ENCODE measurements around the gene APOBEC3G.

The APOBEC3G gene

DNA sequence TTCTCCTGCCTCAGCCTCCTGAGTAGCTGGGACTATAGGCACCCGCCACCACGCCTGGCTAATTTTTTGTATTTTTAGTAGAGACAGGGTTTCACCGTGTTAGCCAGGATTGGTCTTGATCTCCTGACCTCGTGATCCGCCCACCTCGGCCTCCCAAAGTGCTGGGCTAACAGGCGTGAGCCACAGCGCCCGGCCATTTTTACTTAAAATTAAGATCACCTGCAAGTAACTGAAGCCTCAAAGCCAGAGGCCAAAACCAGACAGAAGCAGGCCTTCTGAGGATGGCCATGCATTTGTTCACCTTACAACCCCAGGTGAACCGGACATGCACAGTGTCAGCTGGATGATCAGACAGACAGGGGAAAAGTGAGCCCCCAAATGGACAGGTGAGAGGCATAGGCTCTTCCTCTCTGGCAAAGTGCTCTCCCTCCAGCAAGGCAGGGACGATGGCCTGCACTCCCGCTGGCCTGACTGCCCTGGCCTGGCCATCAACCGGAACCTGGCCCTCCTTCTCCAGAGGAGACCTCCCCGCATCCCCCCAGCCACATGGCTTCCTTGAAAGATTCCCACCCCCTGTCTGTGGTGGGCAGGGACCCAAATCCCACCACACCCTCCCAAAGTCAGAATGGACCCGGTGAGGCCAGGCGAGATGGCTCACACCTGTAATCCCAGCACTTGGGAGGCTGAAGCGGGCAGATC is 45.8 kb downstream of the APOBEC3G start:
- H3K4me2 ChIP-seq (ENCODE audit: low read length, poor library complexity, severe bottlenecking) = no peak overlapping the region
- no peaks in the 10 kb centered on the region for H3K9me3 ChIP-seq (ENCODE audit: control insufficient read depth, low read length)
- no peak overlapping the region for H4K8ac ChIP-seq (ENCODE audit: low read length)
- H3K36me3 ChIP-seq (ENCODE audit: control insufficient read depth in 1 of 2, insufficient read depth in 2 of 2, low read depth in 1 of 2, low read length in 2 of 2) = no peaks in the 10 kb centered on the region
- no peak overlapping the region for H3K4me3 ChIP-seq (ENCODE audit: insufficient read depth in 1 of 2, low read depth in 1 of 2, low read length in 2 of 2)
- peaks cover 6 to 13% of the 10 kb centered on the region in 2 experiments for H3K27me3 ChIP-seq (ENCODE audit: control insufficient read depth in 1 of 2, insufficient read depth in 1 of 2, low read length in 2 of 2)
- no peak overlapping the region for H3K9ac ChIP-seq (ENCODE audit: low read length)
- no peak overlapping the region for H2BK5ac ChIP-seq (ENCODE audit: low read depth, low read length, poor library complexity, severe bottlenecking)
- no peak overlapping the region for H3K18ac ChIP-seq (ENCODE audit: low read depth in 1 of 2, low read length in 2 of 2)
- H3K4ac ChIP-seq (ENCODE audit: low read depth in 1 of 2, low read length in 2 of 2) = no peak overlapping the region
- H2BK15ac ChIP-seq (ENCODE audit: low read depth, poor library complexity, severe bottlenecking) = no peak overlapping the region
- H3K14ac ChIP-seq (ENCODE audit: low read length in 2 of 2) = no peak overlapping the region
- DNase-seq = no peak
- no peak overlapping the region for H2BK12ac ChIP-seq (ENCODE audit: low read length in 2 of 2)
- H2AFZ ChIP-seq (ENCODE audit: low read depth, low read length) = no peak overlapping the region
- no peak overlapping the region for H3K27ac ChIP-seq (ENCODE audit: low read length, poor library complexity, severe bottlenecking)
- H3K4me1 ChIP-seq (ENCODE audit: control insufficient read depth, insufficient read depth, low read depth, low read length) = peaks cover 7% of the 10 kb centered on the region
- WGBS = 95% methylated on average over 15 of the region's 17 CpGs
- H3K23ac ChIP-seq (ENCODE audit: low read length in 2 of 2) = no peak overlapping the region
- H2AK5ac ChIP-seq (ENCODE audit: low read length, severe bottlenecking) = no peak overlapping the region
- no peak overlapping the region for H4K91ac ChIP-seq (ENCODE audit: low read length)
- no peaks in the 10 kb centered on the region for H3K79me1 ChIP-seq (replicated peaks; ENCODE audit: low read length, poor library complexity, severe bottlenecking)
- no peak overlapping the region for H2BK120ac ChIP-seq (ENCODE audit: low read depth, low read length)

DNA sequence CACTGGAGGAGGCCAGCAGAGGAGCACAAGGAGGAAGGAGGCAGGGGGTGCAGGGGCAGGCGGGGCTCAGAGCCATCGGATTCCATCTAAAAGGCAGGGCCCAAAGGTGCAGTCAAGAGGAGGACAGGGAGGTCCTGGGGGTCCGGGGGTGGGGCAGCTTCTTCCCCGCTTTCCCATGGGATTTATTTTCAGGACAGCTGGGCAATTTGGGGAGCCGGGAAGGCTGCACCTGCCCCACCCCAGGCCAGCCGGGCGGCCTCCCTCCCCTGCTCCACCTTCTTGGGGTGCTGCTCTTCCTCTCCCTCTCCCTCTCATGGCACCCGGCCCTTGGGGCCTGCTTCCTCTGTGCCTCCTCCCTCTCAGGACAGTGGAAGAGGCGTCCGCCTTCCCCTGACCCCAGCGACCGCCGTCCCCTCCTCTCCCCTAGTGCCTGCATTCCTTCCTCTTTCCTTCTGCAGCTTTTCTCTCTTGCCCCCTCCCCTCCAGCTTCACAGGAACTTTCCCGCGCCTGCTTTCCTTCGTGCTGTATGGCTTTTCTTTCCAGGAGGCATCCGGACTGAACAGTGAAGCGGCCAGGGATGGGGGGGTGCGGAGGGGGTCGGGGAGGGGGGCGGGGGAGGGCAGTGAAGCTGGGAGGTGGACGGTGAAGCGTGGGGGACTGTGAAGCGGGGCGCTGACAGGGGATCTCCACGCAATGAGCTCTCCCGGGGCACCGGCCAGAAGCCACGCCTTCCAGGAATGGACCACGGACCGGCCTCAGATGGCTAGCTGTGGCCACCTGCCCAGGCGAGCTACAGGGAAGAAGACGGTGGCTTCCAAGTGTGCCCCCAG is 46.9 kb downstream of the APOBEC3G start:
- Histone ChIP-seq H3K4me1 (ENCODE audit: control insufficient read depth, insufficient read depth, low read depth, low read length) (peaks cover 4% of the 10 kb centered on the region), H3K23ac (ENCODE audit: low read length in 2 of 2) (no peak overlapping the region), H2BK5ac (ENCODE audit: low read depth, low read length, poor library complexity, severe bottlenecking) (no peak overlapping the region), H3K9ac (ENCODE audit: low read length) (no peak overlapping the region), H3K4me2 (ENCODE audit: low read length, poor library complexity, severe bottlenecking) (peak overlapping the region; percentile 0), H3K18ac (ENCODE audit: low read depth in 1 of 2, low read length in 2 of 2) (no peak overlapping the region), H3K79me1 (replicated peaks; ENCODE audit: low read length, poor library complexity, severe bottlenecking) (no peaks in the 10 kb centered on the region), H2BK120ac (ENCODE audit: low read depth, low read length) (no peak overlapping the region), H2BK15ac (ENCODE audit: low read depth, poor library complexity, severe bottlenecking) (no peak overlapping the region), H2AK5ac (ENCODE audit: low read length, severe bottlenecking) (no peak overlapping the region), H4K91ac (ENCODE audit: low read length) (no peak overlapping the region), H2AFZ (ENCODE audit: low read depth, low read length) (no peak overlapping the region), H3K27me3 (ENCODE audit: control insufficient read depth in 1 of 2, insufficient read depth in 1 of 2, low read length in 2 of 2) (peaks cover 6 to 11% of the 10 kb centered on the region in 2 experiments), H3K36me3 (ENCODE audit: control insufficient read depth in 1 of 2, insufficient read depth in 2 of 2, low read depth in 1 of 2, low read length in 2 of 2) (no peaks in the 10 kb centered on the region), H3K4ac (ENCODE audit: low read depth in 1 of 2, low read length in 2 of 2) (no peak overlapping the region), H3K9me3 (ENCODE audit: control insufficient read depth, low read length) (no peaks in the 10 kb centered on the region), H3K27ac (ENCODE audit: low read length, poor library complexity, severe bottlenecking) (no peak overlapping the region), H3K4me3 (ENCODE audit: insufficient read depth in 1 of 2, low read depth in 1 of 2, low read length in 2 of 2) (no peak overlapping the region), H3K14ac (ENCODE audit: low read length in 2 of 2) (no peak overlapping the region), H4K8ac (ENCODE audit: low read length) (no peak overlapping the region), H2BK12ac (ENCODE audit: low read length in 2 of 2) (no peak overlapping the region)
- no peak for DNase-seq
- WGBS = 37% methylated on average over 26 of the region's 33 CpGs

DNA sequence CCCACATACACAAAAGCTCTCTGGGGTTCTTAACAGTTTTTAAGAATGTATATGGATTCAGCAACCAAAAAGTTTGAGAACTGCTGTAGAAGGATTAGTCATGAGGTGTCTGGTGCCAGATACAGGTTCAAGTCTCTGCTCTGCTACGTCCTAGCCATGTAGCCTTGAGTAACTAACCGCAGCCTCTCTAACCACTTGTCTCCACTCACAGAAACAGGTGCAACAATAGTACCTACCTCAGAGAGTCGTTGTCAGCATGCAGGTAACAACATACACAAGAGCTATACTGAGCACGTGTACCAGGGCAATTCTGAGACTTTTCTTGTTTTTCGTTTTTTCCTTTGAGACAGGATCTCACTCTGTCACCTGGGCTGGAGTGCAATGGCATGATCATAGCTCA is 48.5 kb downstream of the APOBEC3G start:
- Histone ChIP-seq H2BK120ac (ENCODE audit: low read depth, low read length) (no peak overlapping the region), H3K14ac (ENCODE audit: low read length in 2 of 2) (no peak overlapping the region), H3K79me1 (replicated peaks; ENCODE audit: low read length, poor library complexity, severe bottlenecking) (no peaks in the 10 kb centered on the region), H3K18ac (ENCODE audit: low read depth in 1 of 2, low read length in 2 of 2) (no peak overlapping the region), H4K91ac (ENCODE audit: low read length) (no peak overlapping the region), H3K23ac (ENCODE audit: low read length in 2 of 2) (no peak overlapping the region), H3K9ac (ENCODE audit: low read length) (no peak overlapping the region), H3K4me1 (ENCODE audit: control insufficient read depth, insufficient read depth, low read depth, low read length) (peaks cover 4% of the 10 kb centered on the region), H2BK5ac (ENCODE audit: low read depth, low read length, poor library complexity, severe bottlenecking) (no peak overlapping the region), H2AK5ac (ENCODE audit: low read length, severe bottlenecking) (no peak overlapping the region), H3K9me3 (ENCODE audit: control insufficient read depth, low read length) (no peaks in the 10 kb centered on the region), H3K27ac (ENCODE audit: low read length, poor library complexity, severe bottlenecking) (no peak overlapping the region), H3K4ac (ENCODE audit: low read depth in 1 of 2, low read length in 2 of 2) (no peak overlapping the region), H3K4me2 (ENCODE audit: low read length, poor library complexity, severe bottlenecking) (no peak overlapping the region), H3K4me3 (ENCODE audit: insufficient read depth in 1 of 2, low read depth in 1 of 2, low read length in 2 of 2) (no peak overlapping the region), H2AFZ (ENCODE audit: low read depth, low read length) (no peak overlapping the region), H3K27me3 (ENCODE audit: control insufficient read depth in 1 of 2, insufficient read depth in 1 of 2, low read length in 2 of 2) (peaks cover 0 to 4% of the 10 kb centered on the region in 2 experiments), H4K8ac (ENCODE audit: low read length) (no peak overlapping the region), H3K36me3 (ENCODE audit: control insufficient read depth in 1 of 2, insufficient read depth in 2 of 2, low read depth in 1 of 2, low read length in 2 of 2) (no peaks in the 10 kb centered on the region), H2BK12ac (ENCODE audit: low read length in 2 of 2) (no peak overlapping the region), H2BK15ac (ENCODE audit: low read depth, poor library complexity, severe bottlenecking) (no peak overlapping the region)
- WGBS = 87% methylated on average over 5 of the region's 5 CpGs
- DNase-seq = no peak

DNA sequence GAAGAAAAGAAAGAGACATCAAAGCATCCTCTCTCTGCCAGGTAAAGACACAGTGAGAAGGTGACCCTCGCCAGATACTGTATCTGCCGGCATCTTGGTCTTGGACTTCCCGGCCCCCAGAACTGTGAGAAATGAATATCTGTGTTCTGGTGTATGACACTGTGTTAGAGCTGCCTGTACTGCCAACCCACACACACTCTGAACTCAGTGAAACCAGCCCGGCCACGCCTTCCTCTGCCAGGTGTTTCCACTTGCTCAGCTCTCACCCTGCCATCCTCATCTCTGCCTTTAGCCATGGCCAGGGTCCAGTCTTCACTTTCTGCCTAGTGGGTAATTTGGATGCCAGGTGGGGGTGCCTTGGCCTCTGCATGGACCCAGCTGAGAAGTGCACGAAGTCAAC is 51.4 kb downstream of the APOBEC3G start:
- H4K8ac ChIP-seq (ENCODE audit: low read length) = no peak overlapping the region
- peaks cover 9% of the 10 kb centered on the region for H3K4me1 ChIP-seq (ENCODE audit: control insufficient read depth, insufficient read depth, low read depth, low read length)
- H3K79me1 ChIP-seq (replicated peaks; ENCODE audit: low read length, poor library complexity, severe bottlenecking) = no peaks in the 10 kb centered on the region
- peaks cover 7 to 8% of the 10 kb centered on the region in 2 experiments for H3K36me3 ChIP-seq (ENCODE audit: control insufficient read depth in 1 of 2, insufficient read depth in 2 of 2, low read depth in 1 of 2, low read length in 2 of 2)
- no peak overlapping the region for H3K4me3 ChIP-seq (ENCODE audit: insufficient read depth in 1 of 2, low read depth in 1 of 2, low read length in 2 of 2)
- H3K18ac ChIP-seq (ENCODE audit: low read depth in 1 of 2, low read length in 2 of 2) = no peak overlapping the region
- no peak overlapping the region for H2BK12ac ChIP-seq (ENCODE audit: low read length in 2 of 2)
- H3K4me2 ChIP-seq (ENCODE audit: low read length, poor library complexity, severe bottlenecking) = no peak overlapping the region
- H4K91ac ChIP-seq (ENCODE audit: low read length) = no peak overlapping the region
- H2AFZ ChIP-seq (ENCODE audit: low read depth, low read length) = no peak overlapping the region
- H3K9ac ChIP-seq (ENCODE audit: low read length) = no peak overlapping the region
- no peak overlapping the region for H2AK5ac ChIP-seq (ENCODE audit: low read length, severe bottlenecking)
- no peak overlapping the region for H2BK5ac ChIP-seq (ENCODE audit: low read depth, low read length, poor library complexity, severe bottlenecking)
- H3K23ac ChIP-seq (ENCODE audit: low read length in 2 of 2) = peak overlapping the region in 1 of 2 experiments; percentile 27
- no peak overlapping the region for H3K4ac ChIP-seq (ENCODE audit: low read depth in 1 of 2, low read length in 2 of 2)
- no peak overlapping the region for H3K14ac ChIP-seq (ENCODE audit: low read length in 2 of 2)
- WGBS = no CpG with 5 or more reads among the region's 6 CpGs
- H3K27me3 ChIP-seq (ENCODE audit: control insufficient read depth in 1 of 2, insufficient read depth in 1 of 2, low read length in 2 of 2) = peaks cover 4 to 13% of the 10 kb centered on the region in 2 experiments
- H2BK120ac ChIP-seq (ENCODE audit: low read depth, low read length) = no peak overlapping the region
- no peak overlapping the region for H2BK15ac ChIP-seq (ENCODE audit: low read depth, poor library complexity, severe bottlenecking)
- no peak overlapping the region for H3K27ac ChIP-seq (ENCODE audit: low read length, poor library complexity, severe bottlenecking)
- no peak for DNase-seq
- no peaks in the 10 kb centered on the region for H3K9me3 ChIP-seq (ENCODE audit: control insufficient read depth, low read length)
